ENCODE measurements around the gene ZNF689. TPM values are rescaled to one million over a fixed set of nuclear protein-coding genes. Genes with fewer than 3 reads are reported as not detected.

The ZNF689 gene
- total RNA-seq: 5.4 and 7.1 TPM in 2 replicates

DNA sequence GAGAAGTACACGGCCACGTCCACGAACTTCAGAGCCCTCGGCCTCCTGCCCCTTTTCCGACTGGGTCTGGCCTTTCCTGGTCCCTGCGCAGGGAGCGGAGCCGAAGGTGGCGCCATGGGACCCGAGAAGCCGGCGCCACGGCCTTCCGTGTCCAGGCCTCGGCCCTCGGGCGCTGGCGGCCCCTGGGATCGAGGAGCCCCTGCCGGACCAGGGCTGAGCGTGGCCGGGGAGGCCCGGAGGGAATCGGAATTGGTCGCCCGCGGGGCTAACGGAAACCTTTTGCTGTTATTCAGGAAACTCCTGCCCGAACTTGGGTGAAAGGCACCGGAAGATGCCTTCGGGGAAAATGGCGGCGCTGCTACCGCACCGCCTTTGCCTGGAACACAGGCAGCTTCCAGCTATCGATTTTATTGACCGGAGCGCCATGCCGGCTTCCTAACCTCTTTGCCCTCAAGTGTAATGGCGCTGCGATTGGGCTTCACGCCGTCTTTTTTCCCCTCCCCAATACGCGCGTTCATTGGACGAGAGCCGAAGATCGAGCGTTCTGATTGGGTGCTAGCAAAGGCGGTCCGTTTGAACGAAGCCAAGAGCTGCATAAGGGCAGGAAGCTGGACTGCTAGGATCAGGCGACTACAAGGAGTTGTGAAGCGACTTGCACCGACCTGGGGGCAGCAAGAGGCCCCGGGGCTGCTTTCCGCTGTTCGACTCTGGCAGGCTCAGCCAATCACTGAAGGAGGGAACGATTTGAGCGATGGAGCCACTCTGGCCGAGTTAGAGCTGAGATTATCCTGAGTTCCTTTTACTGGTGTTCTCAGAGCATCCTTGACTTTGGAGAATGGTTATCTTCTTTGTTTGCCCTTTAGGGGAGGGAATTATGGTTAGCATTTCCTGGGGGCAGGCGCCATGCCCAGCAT lies at the start of gene ZNF689:
TSS of gene ZNF689 (minus strand) at position 464 of the 914 bp plus-strand sequence. CDS start at position 116, 348 bp downstream.

DNA sequence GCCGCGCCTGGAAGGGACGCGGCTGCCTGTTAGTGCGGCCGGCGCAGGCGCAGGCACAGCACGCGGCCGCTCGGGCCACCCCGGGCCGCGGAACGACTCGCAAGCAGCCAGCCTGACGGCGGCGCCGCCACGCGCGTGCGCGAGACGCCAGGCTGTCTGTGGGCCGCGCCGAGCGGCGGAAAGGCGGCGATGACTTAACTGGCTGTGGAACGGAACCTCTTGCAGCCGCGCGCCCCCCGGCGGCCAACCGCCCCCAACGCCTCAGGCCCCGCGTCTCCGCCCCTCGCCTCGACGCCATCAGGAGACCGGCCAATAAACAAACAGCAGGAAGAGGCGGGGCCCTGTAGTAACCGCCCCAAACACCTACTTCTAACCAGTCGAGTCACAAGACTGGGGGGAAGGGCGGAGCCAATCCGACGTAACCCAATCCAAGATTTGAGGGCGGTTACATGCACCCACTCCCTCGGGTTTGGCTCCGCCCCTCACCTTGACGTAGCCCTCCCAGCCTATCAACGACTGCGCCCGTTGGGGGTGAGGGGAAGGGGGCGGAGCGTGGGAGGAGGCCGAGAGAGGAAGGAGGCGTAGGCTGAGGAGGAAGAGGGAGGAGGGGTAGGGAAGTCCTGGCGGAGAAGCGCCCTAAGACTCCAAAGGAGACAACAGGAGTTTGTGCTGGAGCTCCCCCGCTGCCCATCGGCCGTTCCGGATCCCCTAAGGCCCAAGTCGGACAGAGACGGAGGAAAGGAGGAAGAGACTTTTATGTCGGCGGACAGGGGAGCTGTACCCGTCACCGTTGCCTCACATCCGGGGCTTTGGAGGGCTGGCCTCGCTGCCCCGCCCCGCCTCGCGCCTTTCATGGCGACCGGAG lies 47.9 kb upstream of the ZNF689 start, which contains the start of gene FBRS:
TSS of gene FBRS (plus strand) at position 566 of the 865 bp plus-strand sequence. CDS start 1,088 bp downstream, outside the sequence.

GRCh38 chr16:30650369-30651123 lies 40.4 kb upstream of the ZNF689 start, which contains the start of gene PRR14:
PRR14 (plus strand) TSS chr16:30650960; CDS start chr16:30651646, 686 bp downstream.

DNA sequence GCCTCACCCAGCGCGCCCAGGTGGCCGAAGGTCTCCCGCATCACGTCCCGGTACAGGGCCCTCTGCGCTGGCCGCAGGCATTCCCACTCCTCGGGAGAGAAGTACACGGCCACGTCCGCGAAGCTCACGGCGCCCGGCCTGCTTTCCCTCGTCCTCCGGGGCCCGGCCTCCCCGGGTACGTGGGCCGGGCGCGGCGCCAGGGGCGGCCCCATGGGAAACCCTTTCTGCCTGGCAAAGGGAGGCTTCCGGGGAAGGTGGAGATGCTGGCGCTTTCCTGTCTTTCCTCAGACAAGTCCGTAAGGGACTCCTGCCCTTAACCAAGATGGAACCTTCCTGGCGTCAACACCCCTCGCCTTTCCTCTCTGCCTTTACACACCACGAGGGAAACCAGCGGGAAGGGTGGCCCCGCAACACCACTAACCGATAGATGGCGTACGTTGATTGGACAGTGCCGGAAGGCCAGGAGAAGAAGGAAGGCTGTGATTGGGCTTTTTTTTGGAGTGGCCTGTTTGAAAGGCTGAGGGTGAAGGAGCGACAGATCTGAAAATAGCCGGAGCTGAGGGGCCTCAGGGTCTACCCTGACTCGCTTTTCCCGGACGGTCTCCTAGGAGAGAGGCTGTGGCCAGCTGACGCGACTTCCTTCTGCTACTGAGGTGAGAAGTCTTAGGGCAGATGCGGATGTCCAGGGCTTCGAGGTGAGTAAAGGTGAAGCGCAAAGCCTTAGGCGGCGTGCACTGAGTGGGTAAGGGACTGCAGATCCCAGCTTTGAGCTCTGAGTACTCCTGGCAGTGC lies 24.6 kb downstream of the ZNF689 start, which contains the start of gene ZNF785:
TSS of gene ZNF785 (minus strand) at position 298 of the 792 bp plus-strand sequence. CDS start at position 212, 86 bp downstream.

DNA sequence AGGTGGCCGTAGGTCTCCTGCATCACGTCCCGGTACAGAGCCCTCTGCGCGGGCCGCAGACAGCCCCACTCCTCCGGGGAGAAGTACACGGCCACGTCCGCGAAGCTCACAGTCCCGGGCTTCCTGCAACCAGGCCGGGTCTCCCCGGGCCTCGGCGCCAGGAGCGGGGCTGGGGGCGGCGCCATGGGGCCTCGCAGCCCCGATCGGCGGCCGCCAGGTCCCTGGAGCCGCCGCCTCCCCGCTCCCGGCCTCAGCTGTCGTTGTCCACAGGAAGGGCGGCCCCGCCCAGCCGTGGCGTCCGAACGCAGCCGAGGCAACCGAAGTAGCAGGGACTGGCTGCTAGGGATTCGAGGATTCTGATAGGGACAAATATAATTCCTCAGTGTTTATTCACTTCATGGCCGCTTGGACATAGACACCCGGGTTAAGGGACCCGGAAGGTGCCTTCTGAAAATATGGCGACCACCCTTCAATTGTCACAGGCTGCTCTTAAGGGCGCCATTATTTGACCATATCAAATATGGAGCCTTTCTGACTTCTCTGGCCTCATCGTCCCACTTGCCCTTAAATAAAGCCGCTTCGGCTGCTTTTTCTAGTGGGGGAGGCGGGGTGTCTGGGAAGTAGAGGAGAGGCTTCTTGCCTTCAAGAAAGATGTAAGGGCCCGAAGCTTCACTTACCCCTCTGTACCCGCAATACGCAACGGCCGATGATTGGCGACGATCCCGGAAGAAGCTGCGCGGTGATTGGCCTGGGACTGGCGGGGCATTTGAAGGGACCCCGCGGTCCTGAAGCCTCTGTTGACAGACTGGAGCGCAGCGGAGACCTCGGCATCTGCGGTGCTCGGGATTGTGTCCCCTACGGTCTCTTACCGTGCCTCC lies 38.5 kb downstream of the ZNF689 start, which contains the start of gene ZNF688:
TSS of gene ZNF688 (minus strand) at position 270 of the 878 bp plus-strand sequence. CDS start at position 185, 85 bp downstream.

GRCh38 chr16:30557957-30558788 lies 52.0 kb downstream of the ZNF689 start, which contains the start of gene ZNF764:
ZNF764 (minus strand) TSS chr16:30558374; CDS start chr16:30558182, 192 bp downstream.

Other genes with a start within 250 kb of the ZNF689 start
- gene TBC1D10B, start 239.9 kb downstream of the ZNF689 start, total RNA-seq: 41.5 and 49.0 TPM in 2 replicates
- gene MYL11, start 235.6 kb downstream of the ZNF689 start, total RNA-seq: not detected in 2 replicates
- gene SEPTIN1, start 227.8 kb downstream of the ZNF689 start, total RNA-seq: 0.50 TPM in 1 of 2 replicates, not detected in the other
- 5.4 and 8.3 TPM in 2 replicates for gene ZNF48, start 215.0 kb downstream of the ZNF689 start, total RNA-seq
- 15.6 and 20.5 TPM in 2 replicates for gene ZNF771, start 202.8 kb downstream of the ZNF689 start, total RNA-seq
- 7.9 and 16.9 TPM in 2 replicates for gene DCTPP1, start 180.4 kb downstream of the ZNF689 start, total RNA-seq
- gene SEPHS2, start 164.5 kb downstream of the ZNF689 start, total RNA-seq: 14.0 and 14.7 TPM in 2 replicates
- under 0.01 TPM in 1 of 2 replicates, not detected in the other for gene ITGAL, start 137.6 kb downstream of the ZNF689 start, total RNA-seq
- 14.3 and 27.5 TPM in 2 replicates for gene ZNF768, start 83.8 kb downstream of the ZNF689 start, total RNA-seq
- gene ZNF747, start 75.5 kb downstream of the ZNF689 start, total RNA-seq: 9.9 and 19.4 TPM in 2 replicates
- 6.3 and 6.5 TPM in 2 replicates for gene ZNF764, start 52.0 kb downstream of the ZNF689 start, total RNA-seq
- gene ZNF688, start 38.7 kb downstream of the ZNF689 start, total RNA-seq: 13.2 and 13.6 TPM in 2 replicates
- 6.4 and 8.3 TPM in 2 replicates for gene ZNF785, start 24.7 kb downstream of the ZNF689 start, total RNA-seq
- gene PRR14, start 40.6 kb upstream of the ZNF689 start, total RNA-seq: 4.8 and 8.8 TPM in 2 replicates
- 23.2 and 24.4 TPM in 2 replicates for gene FBRS, start 48.0 kb upstream of the ZNF689 start, total RNA-seq
- gene SRCAP, start 88.8 kb upstream of the ZNF689 start, total RNA-seq: 26.8 and 30.9 TPM in 2 replicates
- 20.5 and 26.9 TPM in 2 replicates for gene PHKG2, start 138.0 kb upstream of the ZNF689 start, total RNA-seq
- gene CFAP119, start 151.7 kb upstream of the ZNF689 start, total RNA-seq: 0.66 and 2.9 TPM in 2 replicates
- 81.9 and 103 TPM in 2 replicates for gene RNF40, start 151.9 kb upstream of the ZNF689 start, total RNA-seq
- 10.5 and 14.7 TPM in 2 replicates for gene ZNF629, start 176.8 kb upstream of the ZNF689 start, total RNA-seq